GM12891 (cell line): ENCODE measurements around the gene HOXC13.

Experiments
- POLR2A ChIP-seq: IDR thresholded peaks from 2 replicates; pipeline ENCODE4 v1.6.1; 2011; ENCODE audit warnings: low read depth, low read length, control low read depth
- POLR2AphosphoS5 ChIP-seq: IDR thresholded peaks from 2 replicates; pipeline ENCODE4 v1.6.1; 2011; ENCODE audit warnings: low read depth, low read length, control low read depth
- TAF1 ChIP-seq: IDR thresholded peaks from 2 replicates; pipeline ENCODE4 v1.6.1; 2011; ENCODE audit warnings: low read depth, low read length, control low read depth

GRCh38 chr12:53950437-53950773 lies 11.8 kb downstream of the HOXC13 start:
- TF ChIP-seq POLR2A: no peak
- no peak for TF ChIP-seq TAF1
- no peak for TF ChIP-seq POLR2AphosphoS5
